Measurements from ENCODE around the gene STIL.

- no peak for TF ChIP-seq EZH2 (IDR thresholded peaks at IDR 0.05; ENCODE audit: borderline replicate concordance, low read length)
- peak; percentile 41 for TF ChIP-seq CTCF (IDR thresholded peaks at IDR 0.05; ENCODE audit: low read length)
Observed at GRCh38 chr1:47333922-47334764, 20.2 kb upstream of the STIL start.

Measured in OCI-LY1 (cell line).